GM19463 (cell line): ENCODE measurements around the gene EVC.
"Not testable (repeated sequence)": the region's sequence is repeated elsewhere in the genome, so short reads cannot be mapped to it uniquely, and the experiment has no call there.

Experiments
- ATAC-seq: cut with Tn5 transposase; IDR thresholded peaks from one replicate; pipeline ENCODE4 v1.9.1; 2021; ENCODE audit warnings: mild to moderate bottlenecking, moderate library complexity; ENCODE audit not compliant: unreplicated experiment

The EVC gene

DNA sequence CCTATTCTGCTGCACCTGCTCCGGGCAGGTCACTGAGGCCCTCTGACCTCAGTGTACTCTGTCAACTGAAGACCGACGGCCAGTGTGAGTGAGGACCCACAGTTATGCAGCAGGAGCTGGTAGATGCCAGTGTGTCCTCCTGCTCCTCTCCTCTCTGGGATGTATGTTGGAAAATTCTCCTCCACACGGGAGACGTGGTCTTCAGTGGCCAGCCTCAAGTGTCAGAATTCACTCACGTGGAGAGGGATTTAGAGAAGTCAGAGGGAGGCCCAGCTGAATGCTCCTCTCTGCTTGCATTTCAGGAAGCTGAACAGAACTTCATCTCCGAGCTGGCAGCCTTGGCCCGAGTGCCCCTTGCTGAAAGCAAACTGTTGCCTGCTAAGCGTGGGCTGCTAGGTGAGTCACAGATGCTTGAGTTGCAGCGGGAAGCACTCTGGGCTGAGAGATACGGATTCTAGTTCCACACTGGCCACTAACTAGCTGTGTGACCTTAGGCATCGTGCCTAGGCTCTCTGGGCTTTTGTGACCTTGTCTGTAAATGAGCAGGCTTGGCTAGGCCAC lies 98.3 kb downstream of the EVC start:
- ATAC-seq, result no peak

DNA sequence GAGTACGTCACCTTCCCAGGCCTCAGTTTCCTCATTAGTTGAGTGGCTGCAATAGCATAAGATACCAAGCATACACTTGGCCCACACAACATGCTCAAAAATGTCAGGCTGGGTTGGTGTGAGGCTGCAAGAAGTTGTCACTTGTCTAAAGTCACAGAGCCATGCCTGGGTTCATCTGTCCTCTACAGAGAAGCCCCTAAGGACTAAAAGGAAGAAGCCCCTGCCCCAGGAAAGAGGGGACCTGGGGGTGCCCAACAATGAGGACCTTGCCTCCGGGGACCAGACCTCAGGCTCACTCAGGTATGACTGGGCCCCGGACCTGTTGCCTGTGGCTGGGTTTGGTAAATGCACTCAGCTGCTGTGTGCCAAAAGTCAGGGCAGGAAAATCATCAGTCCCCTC lies 99.2 kb downstream of the EVC start:
- ATAC-seq, result no peak

DNA sequence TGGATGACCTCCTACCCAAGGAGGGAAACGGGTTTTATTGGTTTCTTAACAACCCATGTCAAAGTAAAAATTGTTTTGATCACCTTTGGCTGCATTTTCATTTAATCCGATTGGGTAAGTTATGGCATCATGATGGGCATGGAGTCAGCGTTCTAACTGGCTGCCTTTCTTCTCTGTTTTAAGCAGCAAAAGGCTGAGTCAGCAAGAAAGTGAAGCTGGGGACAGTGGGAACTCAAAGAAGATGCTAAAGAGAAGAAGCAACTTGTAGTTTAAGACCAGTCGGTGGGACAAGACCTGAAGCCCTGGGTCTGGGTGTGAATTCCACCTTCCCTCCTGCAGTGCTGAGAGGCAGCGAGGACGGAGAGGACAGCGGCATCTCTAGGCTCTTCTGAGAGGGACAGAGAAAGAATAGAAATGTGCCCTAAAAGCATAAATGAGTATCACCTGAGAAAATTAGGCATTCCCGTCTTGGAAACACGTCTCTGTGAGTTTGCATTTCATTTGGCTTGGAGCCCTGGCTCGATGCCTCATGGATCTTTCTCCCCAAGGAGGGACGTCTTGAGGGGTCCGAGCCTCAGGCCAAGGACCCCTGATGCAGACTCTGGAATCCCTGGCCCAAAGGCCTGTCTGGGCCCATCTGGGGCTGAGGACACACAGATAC lies 99.9 kb downstream of the EVC start:
- ATAC-seq, result no peak

DNA sequence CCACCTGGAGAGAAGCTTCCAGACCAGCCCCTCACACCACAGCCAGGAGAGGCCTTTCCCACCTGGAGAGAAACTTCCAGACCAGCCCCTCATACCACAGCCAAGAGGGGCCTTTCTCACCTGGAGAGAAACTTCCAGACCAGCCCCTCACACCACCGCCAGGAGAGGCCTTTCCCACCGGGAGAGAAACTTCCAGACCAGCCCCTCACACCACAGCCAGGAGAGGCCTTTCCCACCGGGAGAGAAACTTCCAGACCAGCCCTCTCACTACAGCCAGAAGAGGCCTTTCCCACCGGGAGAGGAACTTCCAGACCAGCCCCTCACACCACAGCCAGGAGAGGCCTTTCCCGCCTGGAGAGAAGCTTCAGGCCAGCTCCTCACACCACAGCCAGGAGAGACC lies 101.1 kb downstream of the EVC start:
- not testable (repeated sequence) for ATAC-seq

DNA sequence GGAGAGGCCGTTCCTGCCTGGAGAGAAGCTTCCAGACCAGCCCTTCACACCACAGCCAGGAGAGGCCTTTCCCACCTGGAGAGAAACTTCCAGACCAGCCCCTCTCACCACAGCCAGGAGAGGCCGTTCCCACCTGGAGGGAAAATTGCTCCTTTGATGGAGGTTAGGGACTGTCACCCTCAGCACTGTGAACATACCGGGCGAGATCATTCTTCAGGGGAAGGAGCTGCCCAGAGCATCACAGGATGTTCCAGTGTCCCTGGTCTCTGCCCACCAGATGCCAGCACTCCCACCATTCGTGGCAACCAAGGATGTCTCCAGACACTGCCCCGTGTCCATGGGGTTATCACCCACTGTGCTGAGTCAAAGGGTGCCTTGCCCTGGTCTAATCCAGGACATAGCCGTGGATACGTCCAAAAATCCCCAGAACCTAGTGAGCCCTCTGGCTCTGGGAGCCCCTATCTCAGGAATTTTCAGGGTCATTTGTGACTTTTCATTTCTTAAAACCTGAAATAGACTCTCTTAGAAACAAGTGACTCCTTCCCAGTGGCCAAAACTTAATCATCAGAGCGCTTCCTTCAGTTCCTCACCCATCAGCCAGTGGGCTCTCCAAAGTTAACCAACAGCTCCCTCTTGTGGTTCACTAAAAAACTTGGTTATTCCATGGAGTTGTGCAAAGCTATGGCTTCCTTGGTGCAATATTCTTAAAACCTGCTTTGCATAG lies 101.7 kb downstream of the EVC start:
- no peak for ATAC-seq

DNA sequence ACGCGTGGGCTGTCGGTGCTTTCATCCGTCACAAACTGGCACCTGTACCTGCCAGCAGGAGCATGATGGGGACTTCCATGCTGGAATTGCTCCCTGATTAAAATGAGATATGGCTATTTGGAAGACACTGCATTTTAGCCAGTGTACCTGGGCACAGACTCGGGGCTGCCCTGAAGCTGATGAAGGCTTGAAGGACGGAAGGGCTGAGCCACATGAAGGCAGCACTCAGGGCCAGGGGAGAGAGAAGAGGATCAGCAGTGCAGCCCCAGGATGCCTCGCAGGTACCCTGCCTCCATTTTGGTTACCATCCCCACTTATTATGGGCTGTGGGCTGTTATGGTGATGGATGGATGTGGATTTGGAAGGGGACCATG lies 102.9 kb downstream of the EVC start:
- ATAC-seq, result no peak

DNA sequence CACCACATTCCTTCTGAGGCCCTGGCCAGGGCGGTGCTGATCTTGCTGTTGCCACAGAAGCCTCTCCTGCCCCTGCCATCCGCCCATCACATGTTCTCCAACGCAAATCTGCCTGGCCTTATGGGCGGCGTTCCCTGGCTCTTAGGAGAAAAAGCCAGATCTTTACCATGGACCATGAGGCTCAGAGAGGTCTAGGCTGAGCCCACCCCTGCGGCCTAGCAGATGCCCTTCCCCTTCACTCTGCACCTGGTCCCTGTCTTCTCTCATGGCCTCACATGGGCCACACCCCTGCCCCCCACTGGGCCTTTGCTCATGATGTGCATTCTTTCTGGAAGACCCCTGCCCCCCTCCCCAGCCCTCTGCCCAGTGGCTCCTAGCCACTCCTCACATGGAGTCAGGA lies 103.4 kb downstream of the EVC start:
- ATAC-seq, result no peak

DNA sequence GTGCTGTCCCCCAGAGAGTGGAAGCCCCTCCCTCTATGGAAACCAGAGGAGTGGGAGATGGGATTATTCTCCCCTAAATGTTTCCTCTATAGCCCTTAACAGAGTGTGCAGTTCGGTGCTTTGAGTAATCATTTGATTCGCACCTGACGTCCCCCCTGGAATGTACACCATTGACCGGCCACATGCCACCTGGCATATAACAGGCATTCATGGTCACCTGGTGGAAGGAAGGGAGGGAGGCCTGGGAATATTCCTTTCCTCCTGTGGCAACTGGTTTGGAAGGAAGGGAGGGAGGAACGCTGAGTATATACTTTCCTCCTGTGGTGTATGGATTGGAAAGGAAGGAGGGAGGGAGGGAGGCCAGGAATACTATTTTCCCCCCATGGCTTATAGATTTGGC lies 104.6 kb downstream of the EVC start:
- no peak for ATAC-seq

DNA sequence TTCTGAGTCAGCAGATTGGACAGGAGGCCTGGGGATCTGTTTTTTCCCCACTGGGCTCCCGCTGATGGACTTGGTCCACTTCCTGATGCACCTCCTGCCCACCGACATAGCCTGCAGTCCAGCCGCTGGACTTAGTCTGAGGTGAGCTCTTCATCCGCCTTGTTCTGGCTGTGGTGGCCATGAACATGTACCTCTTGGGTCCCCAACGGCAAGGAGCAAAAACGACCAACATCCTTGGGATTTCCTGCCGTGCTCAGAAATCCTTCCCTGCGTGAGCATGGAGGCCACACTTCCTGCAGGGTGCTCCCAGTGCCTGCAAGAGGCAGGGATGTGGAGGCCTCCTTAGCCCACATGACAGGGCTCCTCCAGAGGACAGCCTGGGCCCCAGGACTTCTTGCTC lies 105.1 kb downstream of the EVC start:
- ATAC-seq, result no peak

DNA sequence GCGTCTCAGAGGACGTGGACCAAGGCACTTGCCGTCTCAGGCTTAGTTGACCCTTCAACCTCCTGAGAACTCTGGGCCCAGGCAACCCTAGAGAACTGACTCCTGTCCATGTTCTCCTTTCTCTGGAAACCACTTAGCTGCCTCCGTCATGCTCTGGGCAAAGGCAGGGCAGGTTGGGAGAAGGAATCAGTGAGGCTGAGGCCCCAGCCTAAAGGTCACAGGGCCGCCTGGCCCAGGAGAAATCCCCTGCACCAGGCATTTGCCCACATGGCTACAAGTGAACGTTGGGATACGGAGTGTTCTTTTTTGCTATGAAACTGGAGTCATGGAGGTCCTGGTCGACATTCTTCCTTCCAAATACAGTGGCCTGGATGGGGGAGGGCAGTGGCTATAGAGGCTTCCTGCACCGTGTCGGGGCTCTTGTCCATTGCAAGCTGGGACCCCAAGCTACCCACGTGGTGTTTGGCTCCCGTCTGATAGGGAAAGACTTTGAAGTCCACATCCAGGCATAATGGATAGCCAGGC lies 105.9 kb downstream of the EVC start:
- no peak for ATAC-seq

DNA sequence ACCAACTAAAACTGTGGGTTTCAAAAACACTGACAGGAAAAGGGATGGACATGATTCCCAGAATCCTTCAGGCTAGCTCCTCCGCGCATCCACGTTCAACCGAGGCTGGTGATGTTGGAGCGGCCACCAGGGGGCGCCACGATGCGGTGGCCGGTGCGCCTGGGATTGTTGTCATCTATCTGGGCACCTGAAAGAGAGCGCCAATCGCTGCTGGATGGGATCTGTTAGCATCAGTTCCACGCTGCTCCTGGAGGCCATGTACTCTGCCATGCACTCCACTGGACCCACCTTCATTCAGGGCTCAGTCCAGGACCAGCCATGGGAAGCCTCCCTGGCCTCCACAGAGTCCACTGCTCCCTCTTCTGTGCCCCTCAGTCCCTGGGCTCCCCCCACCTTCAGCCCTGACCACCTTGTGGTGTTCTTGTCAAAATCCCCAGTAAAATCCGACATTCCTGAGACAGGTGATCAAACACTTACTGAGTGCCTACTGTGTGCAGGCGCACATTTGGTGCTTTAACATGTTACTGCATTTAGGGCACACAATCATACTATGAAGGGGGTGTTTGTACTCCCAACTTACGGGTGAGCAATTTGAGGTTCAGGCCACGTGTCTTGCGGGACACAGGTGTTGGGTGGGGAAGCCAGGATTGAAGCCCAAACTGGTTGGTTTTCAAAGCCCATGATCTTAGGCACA lies 110.8 kb downstream of the EVC start:
- no peak for ATAC-seq

DNA sequence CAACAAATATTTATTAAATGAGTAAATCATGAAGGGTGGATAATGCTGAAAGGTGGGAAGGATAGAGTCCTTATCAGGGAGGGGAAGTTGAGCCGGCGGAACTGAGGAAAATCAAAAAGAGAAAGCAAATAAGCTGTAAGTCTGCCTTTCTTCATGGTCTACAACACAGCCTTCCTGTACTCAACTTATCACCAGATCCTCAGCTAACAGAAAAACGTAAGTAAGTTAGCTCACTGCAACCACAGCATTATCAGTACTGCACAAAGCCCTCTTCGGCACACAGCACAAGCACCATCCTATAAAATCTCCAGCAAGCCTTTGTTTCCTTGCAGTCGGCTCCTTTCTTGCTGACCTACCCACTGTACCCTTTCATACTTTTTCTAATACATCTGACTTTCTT lies 111.6 kb downstream of the EVC start:
- ATAC-seq, result no peak

DNA sequence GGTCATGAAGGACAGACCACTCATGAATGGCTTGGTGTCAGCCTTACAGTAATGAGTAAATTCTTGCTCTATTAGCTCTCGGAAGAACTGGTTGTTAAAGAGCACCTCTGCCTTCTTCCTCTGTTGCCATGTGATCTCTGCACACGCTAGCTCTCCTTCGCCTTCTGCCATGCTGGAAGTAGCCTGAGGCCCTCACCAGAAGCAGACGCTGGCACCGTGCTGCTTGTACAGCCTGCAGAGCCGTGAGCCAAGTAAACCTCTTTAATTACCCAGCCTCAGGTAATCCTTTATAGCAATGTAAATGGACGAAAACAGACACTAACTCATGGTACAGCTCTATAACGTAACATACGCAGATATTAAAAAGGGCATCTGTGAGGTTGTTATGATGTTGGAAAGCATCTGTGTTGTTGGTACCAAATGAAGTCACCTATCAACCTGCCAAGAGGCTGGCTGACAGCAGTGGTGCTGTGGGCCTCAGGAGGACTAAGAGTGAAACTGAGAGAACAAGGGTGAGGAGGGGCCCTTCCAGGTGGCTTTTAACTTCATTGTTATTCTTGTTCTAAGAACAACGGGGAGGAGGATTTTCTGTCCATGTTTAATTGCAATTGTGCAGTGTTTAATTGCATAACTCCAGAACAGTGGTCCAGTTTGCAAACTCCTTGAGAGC lies 112.7 kb downstream of the EVC start:
- ATAC-seq, result no peak

DNA sequence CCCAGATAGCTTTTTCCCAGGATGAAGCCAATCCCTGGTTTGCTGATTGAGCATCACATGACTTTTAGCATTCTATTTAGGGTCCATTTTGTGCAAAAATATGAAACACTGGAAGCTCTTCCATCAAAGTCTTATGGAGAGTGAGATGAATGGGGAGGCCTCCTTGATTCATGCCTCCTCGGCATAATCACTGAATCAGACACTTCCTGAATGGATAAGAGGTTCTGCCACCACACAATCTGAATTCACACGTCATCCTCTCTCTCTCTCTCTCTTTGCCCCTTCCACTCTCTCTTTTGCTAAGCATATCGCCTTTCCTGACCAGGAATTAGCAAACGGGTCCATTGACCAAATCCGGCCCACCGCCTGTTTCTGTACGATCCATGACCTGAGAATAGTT lies 113.2 kb downstream of the EVC start:
- ATAC-seq, result no peak

DNA sequence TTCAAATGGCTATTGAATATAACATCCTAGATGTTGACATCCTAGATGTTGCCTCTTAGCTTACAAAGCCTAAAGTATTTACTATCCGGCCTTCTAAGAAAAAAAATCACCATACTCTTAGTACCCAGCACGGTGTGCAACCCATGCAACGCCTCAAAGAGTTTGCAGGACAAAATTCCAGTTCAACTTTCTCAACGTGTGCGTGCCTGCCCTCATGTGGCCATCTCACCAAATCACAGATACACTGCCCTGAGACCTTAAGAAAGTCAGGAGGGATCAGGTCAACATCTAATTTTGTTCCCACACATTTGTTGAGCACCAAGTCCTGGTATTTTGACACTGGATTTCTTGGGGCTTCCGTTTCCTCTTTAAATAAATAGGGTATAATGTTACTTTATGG lies 113.6 kb downstream of the EVC start:
- ATAC-seq, result no peak

DNA sequence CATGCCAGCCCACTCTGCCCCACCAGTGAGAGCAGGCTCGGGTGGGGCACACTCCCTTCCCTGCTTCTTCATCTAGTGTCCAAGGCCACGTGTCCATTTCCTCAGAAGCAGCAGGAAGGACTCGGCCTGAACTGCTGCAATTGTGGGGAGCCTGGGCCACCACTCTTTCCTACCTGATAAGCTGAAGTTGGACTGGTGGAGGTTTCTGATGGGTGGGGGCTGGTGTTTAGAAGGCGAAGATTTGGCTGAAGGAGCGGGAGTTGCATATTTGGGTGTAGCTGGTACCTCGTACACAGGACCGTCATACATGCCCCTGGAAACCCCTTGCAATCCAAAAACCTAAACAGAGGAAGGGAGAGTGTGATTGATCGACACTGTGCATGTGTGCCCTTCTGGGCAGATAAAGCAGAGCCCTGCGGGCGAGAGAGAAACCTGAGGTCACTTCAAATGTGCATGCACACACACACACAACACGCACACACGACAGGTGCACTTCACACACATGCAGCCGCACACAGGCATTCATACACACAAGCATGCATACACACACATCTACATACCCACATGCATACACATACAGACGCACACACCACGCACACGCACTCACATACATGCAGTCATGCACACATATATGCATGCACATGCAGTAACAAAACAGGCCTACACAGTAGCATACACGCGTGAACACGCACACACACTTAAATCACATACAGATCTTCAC lies 114.5 kb downstream of the EVC start:
- no peak for ATAC-seq

DNA sequence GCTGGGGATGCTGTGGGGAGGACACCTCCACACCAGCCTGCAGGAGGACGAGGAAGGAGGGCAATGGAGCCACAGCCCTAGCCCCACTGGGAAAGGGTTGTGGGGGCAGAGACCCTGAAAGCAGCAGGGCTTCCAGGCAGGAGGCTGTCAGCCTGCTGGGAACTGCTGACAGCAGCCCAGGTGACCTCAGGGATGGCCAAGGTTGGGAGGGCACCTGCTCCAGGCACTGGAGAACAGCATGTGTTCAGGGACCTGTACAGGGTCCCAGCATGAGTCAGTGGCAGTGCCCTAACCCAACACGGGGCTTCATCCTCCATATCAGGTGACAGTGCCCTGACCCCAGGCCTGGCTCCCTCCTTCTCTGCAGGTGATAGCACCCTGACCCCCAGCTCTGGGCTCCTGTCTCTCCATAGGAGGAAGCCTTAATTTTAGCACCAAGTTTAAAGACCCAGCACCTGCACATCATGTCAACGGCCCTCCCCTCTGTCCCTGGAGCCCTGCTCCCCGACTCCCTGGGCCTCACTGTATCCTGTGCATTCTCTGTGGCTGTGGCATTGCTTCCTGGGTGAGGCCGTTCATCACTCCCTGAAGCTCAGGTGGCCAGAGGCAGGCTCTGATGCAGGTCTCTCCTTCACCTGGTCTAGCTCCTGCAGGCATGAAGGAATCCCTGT lies 115.6 kb downstream of the EVC start:
- ATAC-seq, result no peak

DNA sequence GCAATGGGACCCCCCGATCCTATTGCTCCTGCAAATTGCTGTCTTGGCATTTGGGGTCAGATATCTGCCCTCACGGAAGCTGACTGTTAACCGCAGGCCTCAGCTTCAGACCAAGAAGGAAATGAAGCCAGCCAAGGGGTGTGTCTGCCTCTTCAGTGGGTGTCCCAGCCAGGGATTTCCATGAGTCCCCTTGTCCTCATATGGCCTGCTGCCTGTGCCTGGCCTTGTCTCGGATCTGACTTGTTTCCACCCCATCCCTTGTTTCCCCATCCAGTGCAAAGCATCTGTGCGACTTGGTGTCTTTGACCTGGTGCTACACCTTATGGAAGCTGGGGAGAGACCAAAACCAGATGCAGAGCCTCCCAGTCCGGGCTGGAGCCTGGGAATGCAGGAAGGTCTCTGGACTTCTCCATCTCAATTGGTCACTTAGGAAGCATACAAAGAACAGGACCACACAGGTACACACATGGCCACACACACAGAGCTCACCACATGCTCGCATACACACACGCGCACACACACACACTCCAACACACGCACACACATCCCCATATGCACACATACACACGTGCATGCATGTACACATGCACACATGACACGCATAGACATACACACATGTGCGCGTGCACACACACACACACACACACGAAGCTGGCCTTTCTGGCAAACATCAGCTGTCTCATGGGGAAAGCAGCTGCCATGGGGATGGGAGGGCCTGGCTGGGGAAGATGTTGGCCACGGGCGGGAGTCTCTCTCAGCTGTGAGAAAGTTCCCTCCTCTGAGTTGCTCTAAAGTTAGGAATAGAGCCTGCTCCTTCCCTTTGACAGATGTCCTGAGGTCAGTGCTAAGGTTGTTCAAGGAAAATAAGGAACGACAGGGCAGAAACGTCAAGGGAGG lies 116.4 kb downstream of the EVC start:
- ATAC-seq, result no peak

DNA sequence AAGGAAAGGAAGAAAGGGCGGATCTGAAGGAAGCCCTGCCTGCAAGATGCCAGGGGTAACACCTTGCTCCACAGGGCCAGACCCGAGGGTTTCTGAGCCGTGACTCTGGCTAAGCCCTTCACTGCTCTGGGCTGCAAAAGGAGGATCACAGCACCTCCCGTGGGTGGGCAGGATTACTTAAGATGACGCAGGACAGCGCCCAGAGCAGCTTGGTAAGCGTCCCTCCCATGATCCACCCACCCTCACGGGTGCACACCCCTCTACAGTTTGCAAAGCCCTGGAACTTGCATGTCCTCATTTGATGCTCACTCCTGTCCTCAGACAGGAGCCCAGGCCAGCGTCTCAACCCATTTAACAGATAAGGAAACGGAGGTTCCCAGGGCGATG lies 117.0 kb downstream of the EVC start:
- no peak for ATAC-seq
